Tibial nerve (tissue), 4 donors: Measurements from ENCODE around the gene POLDIP3.

ENCODE experiments used
- EP300 ChIP-seq, 2 donors: sonication (generic); formaldehyde crosslinking; IDR thresholded peaks; one replicate each; pipeline ENCODE4 v1.6.1; 2017; ENCODE audit warnings: antibody characterized with exemption in 2 of 2, mild to moderate bottlenecking in 1 of 2
- POLR2A ChIP-seq, 2 donors: fragments of 450-650 bp; IDR thresholded peaks; one replicate each; pipeline ENCODE4 v1.6.1; 2017; ENCODE audit warnings: antibody characterized with exemption in 2 of 2, mild to moderate bottlenecking in 2 of 2, moderate library complexity in 2 of 2
- TF ChIP-seq, protein P1 (sequence below), 5 experiments: fragments of 200-600 bp in 3 of 5; fragments of 450-650 bp in 2 of 5; sonication (generic) in 3 of 5; IDR thresholded peaks; one replicate each; pipeline ENCODE4 v1.5.1; 2016 to 2019; ENCODE audit warnings: antibody characterized with exemption in 5 of 5, mild to moderate bottlenecking in 3 of 5, moderate library complexity in 2 of 5

GRCh38 chr22:42604403-42604802 lies 10.3 kb downstream of the POLDIP3 start:
- TF ChIP-seq, protein P1, sequence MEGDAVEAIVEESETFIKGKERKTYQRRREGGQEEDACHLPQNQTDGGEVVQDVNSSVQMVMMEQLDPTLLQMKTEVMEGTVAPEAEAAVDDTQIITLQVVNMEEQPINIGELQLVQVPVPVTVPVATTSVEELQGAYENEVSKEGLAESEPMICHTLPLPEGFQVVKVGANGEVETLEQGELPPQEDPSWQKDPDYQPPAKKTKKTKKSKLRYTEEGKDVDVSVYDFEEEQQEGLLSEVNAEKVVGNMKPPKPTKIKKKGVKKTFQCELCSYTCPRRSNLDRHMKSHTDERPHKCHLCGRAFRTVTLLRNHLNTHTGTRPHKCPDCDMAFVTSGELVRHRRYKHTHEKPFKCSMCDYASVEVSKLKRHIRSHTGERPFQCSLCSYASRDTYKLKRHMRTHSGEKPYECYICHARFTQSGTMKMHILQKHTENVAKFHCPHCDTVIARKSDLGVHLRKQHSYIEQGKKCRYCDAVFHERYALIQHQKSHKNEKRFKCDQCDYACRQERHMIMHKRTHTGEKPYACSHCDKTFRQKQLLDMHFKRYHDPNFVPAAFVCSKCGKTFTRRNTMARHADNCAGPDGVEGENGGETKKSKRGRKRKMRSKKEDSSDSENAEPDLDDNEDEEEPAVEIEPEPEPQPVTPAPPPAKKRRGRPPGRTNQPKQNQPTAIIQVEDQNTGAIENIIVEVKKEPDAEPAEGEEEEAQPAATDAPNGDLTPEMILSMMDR (IDR thresholded peaks at IDR 0.05) = no peak
- no peak for TF ChIP-seq POLR2A (IDR thresholded peaks at IDR 0.05)
- TF ChIP-seq EP300 (IDR thresholded peaks at IDR 0.05) = no peak
